Measurements from ENCODE around the gene PAQR7.

Gene PAQR7

GRCh38 chr1:25817840-25818501 is 57.5 kb downstream of the PAQR7 start:
- DNase-seq (ENCODE audit: low read depth in 2 of 2), result no peak

GRCh38 chr1:25816112-25816718 is 59.3 kb downstream of the PAQR7 start:
- no peak for DNase-seq (ENCODE audit: low read depth in 2 of 2)

DNA sequence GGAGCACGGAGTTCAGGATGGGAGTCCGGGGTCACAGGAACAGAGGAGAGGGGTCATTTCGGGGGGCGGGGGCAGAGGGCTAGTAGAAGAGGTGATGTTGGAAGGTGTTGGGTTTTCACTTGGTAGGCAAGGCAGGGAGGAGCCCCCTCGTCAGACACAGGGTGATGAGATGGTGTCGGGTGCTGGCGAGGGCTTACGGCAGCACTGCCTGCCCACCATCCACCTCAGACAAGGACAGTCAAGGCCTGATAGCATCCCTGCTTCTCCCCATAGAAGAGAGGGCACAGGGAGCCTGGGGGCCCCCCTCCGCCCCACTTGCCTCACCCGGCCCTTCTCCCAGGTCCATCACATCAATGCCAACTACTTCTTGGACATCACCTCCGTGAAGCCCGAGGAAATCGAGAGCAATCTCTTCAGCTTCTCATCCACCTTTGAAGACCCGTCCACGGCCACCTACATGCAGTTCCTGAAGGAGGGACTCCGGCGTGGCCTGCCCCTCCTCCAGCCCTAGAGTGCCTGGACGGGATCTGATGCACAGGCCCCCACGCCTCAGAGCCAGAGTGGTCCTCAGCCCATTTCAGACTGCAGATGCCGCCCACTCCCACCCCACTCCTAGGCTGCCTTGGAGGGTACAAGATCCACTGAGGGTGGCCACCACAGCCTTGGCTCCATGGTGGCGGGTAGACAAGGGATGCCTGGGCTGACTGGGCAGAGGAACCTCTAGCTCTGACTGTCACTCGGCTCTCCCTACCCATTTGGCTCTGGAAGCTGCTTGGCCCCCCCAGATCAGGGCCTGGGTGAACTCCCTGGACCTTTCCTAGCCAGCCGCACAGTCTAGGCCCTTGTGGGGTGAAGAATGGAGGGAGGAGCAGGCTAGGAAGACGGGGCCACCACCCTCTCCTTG is 60.0 kb downstream of the PAQR7 start:
- no peak for DNase-seq (ENCODE audit: low read depth in 2 of 2)

- DNase-seq (ENCODE audit: low read depth in 2 of 2), result no peak
Observed at GRCh38 chr1:25814549-25815087, 60.9 kb downstream of the PAQR7 start.

- no peak for DNase-seq (ENCODE audit: low read depth in 2 of 2)
Observed at GRCh38 chr1:25813734-25814471, 61.6 kb downstream of the PAQR7 start.

DNA sequence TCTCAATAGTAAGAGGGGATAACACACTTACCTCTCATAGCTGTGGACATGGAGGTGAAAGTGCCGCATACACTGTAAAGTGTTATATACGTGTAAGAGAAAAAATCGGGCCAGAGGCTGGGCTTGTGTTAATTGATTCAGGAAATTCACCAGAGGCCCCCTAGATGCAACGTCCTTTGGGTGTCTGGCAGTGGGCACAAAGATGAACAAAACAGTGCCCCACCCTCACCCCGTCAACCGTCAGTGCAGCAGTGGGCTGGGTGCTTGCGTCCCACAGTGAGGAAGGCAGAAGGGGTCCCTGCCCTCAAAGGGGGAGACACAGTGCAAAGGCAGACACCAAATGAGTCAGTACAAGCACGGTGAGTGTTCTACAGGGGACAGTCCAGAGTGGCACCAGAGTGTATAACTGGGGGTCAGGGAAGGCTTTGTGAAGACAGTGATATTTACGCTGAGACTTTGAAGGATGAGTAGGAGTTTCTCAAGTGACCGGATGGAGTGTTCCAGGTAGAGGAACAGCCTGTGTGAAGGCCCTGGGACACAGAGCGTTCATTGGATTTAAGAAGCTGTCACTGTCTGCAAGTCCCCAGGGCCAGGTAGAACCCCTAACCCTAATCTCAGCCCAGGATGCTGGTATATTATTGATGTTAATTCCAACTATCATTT is 62.3 kb downstream of the PAQR7 start:
- DNase-seq (ENCODE audit: low read depth in 2 of 2), result no peak
